A549 (cell line): Measurements from ENCODE around the gene TMEM161A. TPM values are rescaled to one million over a fixed set of nuclear protein-coding genes. Genes with fewer than 3 reads are reported as not detected.

Experiments
- ATAC-seq, 2 experiments: fragments of 200-7000 bp in 1 of 2; fragments of >200 bp in 1 of 2; cut with Nextera tagmentation in 1 of 2; cut with Tn5 transposase in 1 of 2; 3 replicates each; pipeline versions ENCODE4 v1.8.0 to v1.9.1; 2018 to 2020; ENCODE audit warnings: mild to moderate bottlenecking in 1 of 2, moderate library complexity in 1 of 2
- CTCF ChIA-PET: fragments of 300-600 bp; sonication (Branson Sonifier 250); formaldehyde crosslinking; extraction: SDS; loops from one replicate; lab custom pipeline; 2021; ENCODE audit warnings: antibody characterized with exemption, inconsistent platforms; lab: Yijun Ruan, JAX
- POLR2A ChIA-PET: fragments of 350-600 bp; formaldehyde crosslinking; extraction: SDS; loops from one replicate; lab custom pipeline; 2021; ENCODE audit warnings: antibody characterized with exemption, inconsistent platforms; lab: Yijun Ruan, JAX
- DNase-seq, 2 experiments: peaks; one replicate each; pipeline versions ENCODE4 v3.0.0 to v3.0.0-alpha.2; 2011 to 2016; ENCODE audit warnings: low read depth in 1 of 2, low spot score in 1 of 2
- FAIRE-seq: peaks from 2 replicates; lab custom pipeline; 2011; peaks lifted over from hg19 to GRCh38; lab: Jason Lieb, UNC
- H3K27ac ChIP-seq, 2 experiments: fragments of >200 bp; sonication (Bioruptor Twin); formaldehyde crosslinking; 3 replicates each; pipeline ENCODE4 v1.5.1; 2016 to 2017
- H3K4me1 ChIP-seq: fragments of >200 bp; sonication (Bioruptor Twin); formaldehyde crosslinking; 3 replicates; pipeline ENCODE4 v1.6.1; 2016
- H3K4me2 ChIP-seq: fragments of >200 bp; sonication (Bioruptor Twin); formaldehyde crosslinking; 3 replicates; pipeline ENCODE4 v1.6.1; 2016
- H3K4me3 ChIP-seq: fragments of >200 bp; sonication (Bioruptor Twin); formaldehyde crosslinking; 3 replicates; pipeline ENCODE4 v1.5.1; 2016
- H3K9me3 ChIP-seq: fragments of >200 bp; sonication (Bioruptor Twin); formaldehyde crosslinking; 3 replicates; pipeline ENCODE4 v1.6.1; 2016
- ATOH8 ChIP-seq: fragments of 250-450 bp; sonication (Bioruptor Pico); IDR thresholded peaks from 2 replicates; pipeline ENCODE4 v1.5.0; 2020; ENCODE audit warnings: low read depth, mild to moderate bottlenecking, moderate library complexity
- BCL3 ChIP-seq: fragments of >200 bp; sonication (Bioruptor Twin); formaldehyde crosslinking; IDR thresholded peaks from 3 replicates; pipeline ENCODE4 v1.6.1; 2016
- CBX8 ChIP-seq: fragments of 200-600 bp; sonication (generic); IDR thresholded peaks from 2 replicates; pipeline ENCODE4 v1.6.1; 2016
- E2F6 ChIP-seq: IDR thresholded peaks from 2 replicates; pipeline ENCODE4 v1.6.1; 2012; ENCODE audit warnings: low read depth, borderline replicate concordance
- ELK1 ChIP-seq: fragments of 150-350 bp; IDR thresholded peaks from 2 replicates; pipeline ENCODE4 v1.6.1; 2014; ENCODE audit warnings: low read depth, mild to moderate bottlenecking, low read length
- EP300 ChIP-seq, 2 experiments: fragments of >200 bp; sonication (Bioruptor Twin); formaldehyde crosslinking; IDR thresholded peaks; 2 replicates in 1 of 2; 3 replicates in 1 of 2; pipeline ENCODE4 v1.6.1; 2016 to 2017
- ESRRA ChIP-seq: fragments of 150-350 bp; IDR thresholded peaks from 2 replicates; pipeline ENCODE4 v1.6.1; 2014; ENCODE audit warnings: mild to moderate bottlenecking, low read length, borderline replicate concordance
- GATA3 ChIP-seq: IDR thresholded peaks from 2 replicates; pipeline ENCODE4 v1.6.1; 2012; ENCODE audit warnings: borderline replicate concordance
- HDAC2 ChIP-seq: fragments of 200-600 bp; sonication (generic); IDR thresholded peaks from 2 replicates; pipeline ENCODE4 v1.6.1; 2016
- HOXB13 ChIP-seq: fragments of 250-450 bp; sonication (Bioruptor Pico); IDR thresholded peaks from 2 replicates; pipeline ENCODE4 v1.5.0; 2020; ENCODE audit warnings: low read depth, mild to moderate bottlenecking, moderate library complexity
- KDM5A ChIP-seq: fragments of 200-600 bp; sonication (generic); IDR thresholded peaks from 2 replicates; pipeline ENCODE4 v1.6.1; 2016; ENCODE audit warnings: antibody characterized with exemption, mild to moderate bottlenecking
- MAFK ChIP-seq: fragments of 450-650 bp; IDR thresholded peaks from 2 replicates; pipeline ENCODE4 v1.6.1; 2014; ENCODE audit not compliant: partially characterized antibody
- NFE2L2 ChIP-seq: fragments of 150-350 bp; conservative IDR thresholded peaks from 2 replicates; pipeline ENCODE4 v1.6.1; 2014; ENCODE audit warnings: low read length
- POLR2A ChIP-seq: IDR thresholded peaks from 2 replicates; pipeline ENCODE4 v1.6.1; 2012; ENCODE audit warnings: mild to moderate bottlenecking, low read length
- REST ChIP-seq: fragments of 200-600 bp; sonication (generic); IDR thresholded peaks from 2 replicates; pipeline ENCODE4 v1.6.1; 2016; ENCODE audit warnings: antibody characterized with exemption, mild to moderate bottlenecking, moderate library complexity
- RNF2 ChIP-seq: fragments of 200-600 bp; sonication (generic); IDR thresholded peaks from 2 replicates; pipeline ENCODE4 v1.6.1; 2016; ENCODE audit warnings: low read depth, mild to moderate bottlenecking, antibody characterized with exemption, moderate library complexity, borderline replicate concordance
- ZFP36 ChIP-seq: fragments of 450-650 bp; IDR thresholded peaks from 2 replicates; pipeline ENCODE4 v1.6.1; 2014; ENCODE audit warnings: borderline replicate concordance; ENCODE audit not compliant: partially characterized antibody
- ZNF302 ChIP-seq: fragments of 250-450 bp; sonication (Bioruptor Pico); IDR thresholded peaks from 2 replicates; pipeline ENCODE4 v1.9.0; 2021; ENCODE audit warnings: inconsistent platforms, mild to moderate bottlenecking, moderate library complexity
- WGBS: methylation state at CpG from one replicate; pipeline ENCODE4 v1.1.6; 2017; ENCODE audit errors: missing lambda C conversion rate; 5-methylcytosine and 5-hydroxymethylcytosine counted together
- polyA plus RNA-seq, 4 experiments: library from polyadenylated mRNA; depleted of rRNA in 3 of 4; stranded (reverse); fragments of >200 nt; fragmentation: RNase III in 1 of 4; extraction: RNeasy Plus Mini Kit Qiagen cat#74134 plus additional on column Dnase treatment in 1 of 4; gene quantifications; 2 replicates in 3 of 4; 3 replicates in 1 of 4; pipeline ENCODE4 v1.2.3, GENCODE V29; 2011 to 2017

The TMEM161A gene
- polyA plus RNA-seq, 2 of the 4 experiments (the other 2 are of a cell fraction) = 19.3 to 22.1 TPM

GRCh38 chr19:19098084-19098702 lies 40.1 kb downstream of the TMEM161A start:
- TF ChIP-seq GATA3 = no peak
- TF ChIP-seq MAFK = no peak
- no peak for TF ChIP-seq E2F6
- TF ChIP-seq RNF2 = no peak
- no peak for TF ChIP-seq ZNF302 (CRISPR knock-in tag)
- no peak for TF ChIP-seq HOXB13 (CRISPR knock-in tag)
- no peak for TF ChIP-seq ZFP36
- TF ChIP-seq HDAC2 = no peak
- no peak for TF ChIP-seq ATOH8 (CRISPR knock-in tag)
- TF ChIP-seq CBX8 = no peak
- TF ChIP-seq KDM5A = no peak
- TF ChIP-seq BCL3 = no peak
- TF ChIP-seq EP300 (IDR thresholded peaks at IDR 0.05) = no peak
- no peak for TF ChIP-seq ESRRA
- TF ChIP-seq REST = no peak
- no peak for TF ChIP-seq NFE2L2
- TF ChIP-seq ELK1 = no peak
- no peak for TF ChIP-seq POLR2A

More at GRCh38 chr19:19098084-19098702, 40.1 kb downstream of the TMEM161A start:
- ATAC-seq = no peak
- 80% methylated on average over 9 of the region's 9 CpGs for WGBS
- H3K9me3 ChIP-seq = no peaks in the 10 kb centered on the region
- no peaks in the 10 kb centered on the region for H3K4me1 ChIP-seq
- H3K4me2 ChIP-seq = no peak overlapping the region
- no peak overlapping the region for H3K27ac ChIP-seq
- ChIA-PET POLR2A (no interaction called here), CTCF (interaction anchor here (0.7 kb wide), 1 partner anchor 26 kb away, joined by 3 read pairs; no protein-coding TSS in a partner anchor)
- FAIRE-seq = no peak
- H3K4me3 ChIP-seq = no peak overlapping the region
- DNase-seq = no peak
